ENCODE measurements around the gene STIM1.
A peak's percentile ranks its signal among the peaks of the same experiment; 100 is the strongest.
"Not testable (repeated sequence)": the region's sequence is repeated elsewhere in the genome, so short reads cannot be mapped to it uniquely, and the experiment has no call there.

STIM1 gene

GRCh38 chr11:3854977-3855807 is at the start of gene STIM1:
Gene STIM1 (plus strand): TSS chr11:3855664. CDS start chr11:3856271, 607 bp downstream.
- peak; percentile 91 to 93 for DNase-seq

- peak; percentile 39 to 41 for DNase-seq
Observed at GRCh38 chr11:3807909-3808860, 47.3 kb upstream of the STIM1 start, which contains the start of gene PGAP2. Gene PGAP2 (plus strand): TSS chr11:3808560. CDS start chr11:3811260, 2,700 bp downstream.

- no peak for DNase-seq
Observed at GRCh38 chr11:3808861-3809623, 46.4 kb upstream of the STIM1 start.

GRCh38 chr11:3809624-3809928 is 45.9 kb upstream of the STIM1 start:
- DNase-seq = peak in 1 of 2 donors; percentile 29

GRCh38 chr11:3810446-3810845 is 45.0 kb upstream of the STIM1 start:
- no peak for DNase-seq

GRCh38 chr11:3810951-3811350 is 44.5 kb upstream of the STIM1 start:
- DNase-seq = no peak

GRCh38 chr11:3814832-3815231 is 40.6 kb upstream of the STIM1 start:
- DNase-seq = not testable (repeated sequence)

GRCh38 chr11:3815845-3816244 is 39.6 kb upstream of the STIM1 start:
- no peak for DNase-seq

GRCh38 chr11:3816673-3817072 is 38.8 kb upstream of the STIM1 start:
- no peak for DNase-seq

GRCh38 chr11:3817181-3817800 is 38.2 kb upstream of the STIM1 start:
- DNase-seq = no peak

- no peak for DNase-seq
Observed at GRCh38 chr11:3820971-3821370, 34.5 kb upstream of the STIM1 start.

GRCh38 chr11:3822312-3822711 is 33.2 kb upstream of the STIM1 start:
- no peak for DNase-seq

GRCh38 chr11:3823303-3823702 is 32.2 kb upstream of the STIM1 start:
- DNase-seq = no peak

- no peak for DNase-seq
Observed at GRCh38 chr11:3823762-3824506, 31.5 kb upstream of the STIM1 start.

GRCh38 chr11:3824714-3825472 is 30.6 kb upstream of the STIM1 start:
- peak; percentile 29 to 35 for DNase-seq

- no peak for DNase-seq
Observed at GRCh38 chr11:3825473-3826154, 29.9 kb upstream of the STIM1 start.

GRCh38 chr11:3826721-3827120 is 28.7 kb upstream of the STIM1 start:
- peak; percentile 85 to 96 for DNase-seq

GRCh38 chr11:3827434-3828186 is 27.9 kb upstream of the STIM1 start:
- DNase-seq = peak in 1 of 2 donors; percentile 42

- DNase-seq = no peak
Observed at GRCh38 chr11:3830088-3830487, 25.4 kb upstream of the STIM1 start.
